ENCODE results near the gene OR2T1. TPM values are rescaled to one million over a fixed set of nuclear protein-coding genes. Genes with fewer than 3 reads are reported as not detected.

Gene OR2T1, protein sequence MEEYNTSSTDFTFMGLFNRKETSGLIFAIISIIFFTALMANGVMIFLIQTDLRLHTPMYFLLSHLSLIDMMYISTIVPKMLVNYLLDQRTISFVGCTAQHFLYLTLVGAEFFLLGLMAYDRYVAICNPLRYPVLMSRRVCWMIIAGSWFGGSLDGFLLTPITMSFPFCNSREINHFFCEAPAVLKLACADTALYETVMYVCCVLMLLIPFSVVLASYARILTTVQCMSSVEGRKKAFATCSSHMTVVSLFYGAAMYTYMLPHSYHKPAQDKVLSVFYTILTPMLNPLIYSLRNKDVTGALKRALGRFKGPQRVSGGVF
- total RNA-seq: not detected

GRCh38 chr1:248402748-248403147, at the start of gene OR2T1:
Gene OR2T1 (plus strand): TSS chr1:248403048. CDS start chr1:248406148, 3,100 bp downstream.
- no peaks in the 10 kb centered on the region for H3K9me3 ChIP-seq
- no peak for ATAC-seq
- TF ChIP-seq EP300 (IDR thresholded peaks at IDR 0.05) (no peak), CTCF (IDR thresholded peaks at IDR 0.05) (no peak), POLR2AphosphoS5 (IDR thresholded peaks at IDR 0.05) (no peak), POLR2A (IDR thresholded peaks at IDR 0.05) (no peak)

GRCh38 chr1:248359415-248359814, 43.4 kb upstream of the OR2T1 start:
- Histone ChIP-seq H3K9me3 (peaks cover 0 to 8% (median 0%) of the 10 kb centered on the region in 3 donors), H3K27me3 (peaks cover 7% of the 10 kb centered on the region), H3K4me3 (no peak overlapping the region), H3K4me1 (no peaks in the 10 kb centered on the region), H3K27ac (no peak overlapping the region), H3K36me3 (no peaks in the 10 kb centered on the region)
- TF ChIP-seq POLR2AphosphoS5 (IDR thresholded peaks at IDR 0.05): no peak
- no peak for TF ChIP-seq POLR2A (IDR thresholded peaks at IDR 0.05)
- TF ChIP-seq EP300 (IDR thresholded peaks at IDR 0.05): no peak
- TF ChIP-seq CTCF (IDR thresholded peaks at IDR 0.05): no peak
- ATAC-seq: no peak
- 57 to 64% methylated on average over 3 of the region's 3 CpGs for WGBS, 2 donors (ENCODE audit: low coverage in 1 of 2)

More at GRCh38 chr1:248402748-248403147, at the start of gene OR2T1:
- no peak within 1 kb of the TSS for H3K27ac ChIP-seq
- no peak within 1 kb of the TSS for H3K4me3 ChIP-seq
- H3K27me3 ChIP-seq: peaks cover 6% of the 10 kb centered on the region
- H3K4me1 ChIP-seq: no peaks in the 10 kb centered on the region
- 56 to 73% methylated on average over 3 of the region's 3 CpGs for WGBS, 2 donors (ENCODE audit: low coverage in 1 of 2)
- H3K36me3 ChIP-seq: no peaks in the 10 kb centered on the region

GRCh38 chr1:248361121-248361715, 41.6 kb upstream of the OR2T1 start, which contains the start of gene OR2T4:
Gene OR2T4 (plus strand): TSS chr1:248361665. CDS start chr1:248361665, 0 bp downstream.
- no peak for TF ChIP-seq EP300 (IDR thresholded peaks at IDR 0.05)
- no peak for TF ChIP-seq CTCF (IDR thresholded peaks at IDR 0.05)
- no peak for TF ChIP-seq POLR2A (IDR thresholded peaks at IDR 0.05)
- peaks cover 0 to 16% (median 0%) of the 10 kb centered on the region in 3 donors for H3K9me3 ChIP-seq
- peaks cover 7% of the 10 kb centered on the region for H3K27me3 ChIP-seq
- H3K27ac ChIP-seq: no peak within 1 kb of the TSS
- H3K4me1 ChIP-seq: no peaks in the 10 kb centered on the region
- H3K4me3 ChIP-seq: no peak within 1 kb of the TSS
- no peaks in the 10 kb centered on the region for H3K36me3 ChIP-seq
- 20 to 29% methylated on average over 2 of the region's 3 CpGs for WGBS, 2 donors (ENCODE audit: low coverage in 1 of 2)
- no peak for ATAC-seq

DNA sequence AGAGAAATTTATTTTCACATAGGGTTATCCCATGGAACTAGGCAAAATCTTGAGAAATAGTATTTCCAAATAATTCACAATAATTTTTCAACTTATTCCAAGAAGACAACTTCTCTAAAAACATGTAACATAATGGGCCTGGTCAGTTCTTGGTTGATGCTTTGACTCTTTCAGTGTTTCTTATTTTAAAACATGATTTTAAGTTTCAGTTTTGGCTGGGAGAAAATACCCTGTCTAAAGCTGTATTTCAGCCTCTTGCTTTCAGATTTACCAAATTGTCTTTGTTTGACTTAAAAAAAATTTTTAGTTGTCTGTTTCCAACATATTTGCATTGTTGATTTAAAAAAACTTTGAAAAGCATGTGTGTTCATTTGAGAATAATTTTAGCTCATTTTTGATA, 36.2 kb upstream of the OR2T1 start:
- H3K27me3 ChIP-seq: peaks cover 4% of the 10 kb centered on the region
- ATAC-seq: no peak
- TF ChIP-seq CTCF (IDR thresholded peaks at IDR 0.05) (no peak), POLR2A (IDR thresholded peaks at IDR 0.05) (no peak), POLR2AphosphoS5 (IDR thresholded peaks at IDR 0.05) (no peak), EP300 (IDR thresholded peaks at IDR 0.05) (no peak)
- H3K27ac ChIP-seq: no peak overlapping the region
- no peaks in the 10 kb centered on the region for H3K36me3 ChIP-seq
- peaks cover 0 to 16% (median 0%) of the 10 kb centered on the region in 3 donors for H3K9me3 ChIP-seq
- no peaks in the 10 kb centered on the region for H3K4me1 ChIP-seq
- no peak overlapping the region for H3K4me3 ChIP-seq

DNA sequence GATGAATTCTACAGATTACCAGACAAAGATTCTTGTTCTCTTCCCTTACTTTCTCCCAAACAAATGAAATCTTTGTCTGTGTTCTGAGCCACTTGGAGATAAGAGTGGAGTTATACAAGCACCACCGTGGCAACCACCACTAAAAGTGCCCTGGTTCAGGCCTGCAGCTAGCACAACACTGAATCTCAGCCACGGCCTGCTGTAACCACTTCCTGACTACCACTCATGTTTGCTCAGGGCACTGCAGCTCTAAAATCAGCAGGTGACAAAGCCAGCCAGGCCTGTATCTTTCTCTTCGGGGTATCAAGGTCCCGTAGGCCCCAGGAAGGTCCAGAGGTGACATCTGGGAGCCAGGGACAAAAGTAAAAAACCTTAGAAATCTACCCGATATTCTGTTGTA, 30.5 kb upstream of the OR2T1 start:
- H3K4me1 ChIP-seq: no peaks in the 10 kb centered on the region
- H3K9me3 ChIP-seq: no peaks in the 10 kb centered on the region
- H3K4me3 ChIP-seq: no peak overlapping the region
- H3K27me3 ChIP-seq: no peaks in the 10 kb centered on the region
- H3K36me3 ChIP-seq: no peaks in the 10 kb centered on the region
- ATAC-seq: no peak
- TF ChIP-seq CTCF (IDR thresholded peaks at IDR 0.05) (no peak), POLR2A (IDR thresholded peaks at IDR 0.05) (no peak), EP300 (IDR thresholded peaks at IDR 0.05) (no peak), POLR2AphosphoS5 (IDR thresholded peaks at IDR 0.05) (no peak)
- 75 to 80% methylated on average over 1 to 5 of the region's 5 CpGs for WGBS, 2 donors (ENCODE audit: low coverage in 1 of 2)
- H3K27ac ChIP-seq: no peak overlapping the region

All from gastroesophageal sphincter (tissue), 4 donors.